ENCODE measurements around the gene RPL32.
"Not testable (repeated sequence)": the region's sequence is repeated elsewhere in the genome, so short reads cannot be mapped to it uniquely, and the experiment has no call there.

DNA sequence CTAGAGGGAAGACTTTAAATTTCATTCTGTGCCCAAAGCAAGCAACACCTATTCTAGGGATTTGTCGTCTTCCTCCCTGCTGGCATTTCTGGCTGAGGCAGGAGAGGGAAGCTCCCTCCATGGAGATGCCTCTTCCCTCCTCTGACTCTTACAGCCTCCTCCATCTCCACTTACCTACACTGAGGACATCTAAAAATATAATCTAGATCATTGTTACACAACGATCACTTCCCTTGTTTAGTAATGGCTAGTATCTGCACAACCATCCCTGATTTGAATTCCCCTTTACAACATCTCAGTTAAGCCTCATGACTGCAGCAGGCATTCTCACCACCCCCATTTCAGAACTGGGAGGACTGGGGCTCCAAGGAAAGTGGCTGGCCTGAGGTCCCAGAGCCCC lies 12.5 kb upstream of the RPL32 start:
- TF ChIP-seq, protein P1, sequence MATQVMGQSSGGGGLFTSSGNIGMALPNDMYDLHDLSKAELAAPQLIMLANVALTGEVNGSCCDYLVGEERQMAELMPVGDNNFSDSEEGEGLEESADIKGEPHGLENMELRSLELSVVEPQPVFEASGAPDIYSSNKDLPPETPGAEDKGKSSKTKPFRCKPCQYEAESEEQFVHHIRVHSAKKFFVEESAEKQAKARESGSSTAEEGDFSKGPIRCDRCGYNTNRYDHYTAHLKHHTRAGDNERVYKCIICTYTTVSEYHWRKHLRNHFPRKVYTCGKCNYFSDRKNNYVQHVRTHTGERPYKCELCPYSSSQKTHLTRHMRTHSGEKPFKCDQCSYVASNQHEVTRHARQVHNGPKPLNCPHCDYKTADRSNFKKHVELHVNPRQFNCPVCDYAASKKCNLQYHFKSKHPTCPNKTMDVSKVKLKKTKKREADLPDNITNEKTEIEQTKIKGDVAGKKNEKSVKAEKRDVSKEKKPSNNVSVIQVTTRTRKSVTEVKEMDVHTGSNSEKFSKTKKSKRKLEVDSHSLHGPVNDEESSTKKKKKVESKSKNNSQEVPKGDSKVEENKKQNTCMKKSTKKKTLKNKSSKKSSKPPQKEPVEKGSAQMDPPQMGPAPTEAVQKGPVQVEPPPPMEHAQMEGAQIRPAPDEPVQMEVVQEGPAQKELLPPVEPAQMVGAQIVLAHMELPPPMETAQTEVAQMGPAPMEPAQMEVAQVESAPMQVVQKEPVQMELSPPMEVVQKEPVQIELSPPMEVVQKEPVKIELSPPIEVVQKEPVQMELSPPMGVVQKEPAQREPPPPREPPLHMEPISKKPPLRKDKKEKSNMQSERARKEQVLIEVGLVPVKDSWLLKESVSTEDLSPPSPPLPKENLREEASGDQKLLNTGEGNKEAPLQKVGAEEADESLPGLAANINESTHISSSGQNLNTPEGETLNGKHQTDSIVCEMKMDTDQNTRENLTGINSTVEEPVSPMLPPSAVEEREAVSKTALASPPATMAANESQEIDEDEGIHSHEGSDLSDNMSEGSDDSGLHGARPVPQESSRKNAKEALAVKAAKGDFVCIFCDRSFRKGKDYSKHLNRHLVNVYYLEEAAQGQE (IDR thresholded peaks at IDR 0.05; ENCODE audit: low read depth, low read length) = not testable (repeated sequence)
- not testable (repeated sequence) for TF ChIP-seq TEAD4 (IDR thresholded peaks at IDR 0.05; ENCODE audit: borderline replicate concordance, insufficient read depth); SMC3 (IDR thresholded peaks at IDR 0.05; ENCODE audit: low read depth, low read length); POLR2AphosphoS5 (IDR thresholded peaks at IDR 0.05; ENCODE audit: low read depth, low read length); RXRA (IDR thresholded peaks at IDR 0.05; ENCODE audit: borderline replicate concordance, low read depth); SIN3A (IDR thresholded peaks at IDR 0.05; ENCODE audit: borderline replicate concordance, low read depth, low read length); EP300 (IDR thresholded peaks at IDR 0.05; ENCODE audit: borderline replicate concordance in 1 of 2, low read depth in 1 of 2, low read length in 1 of 2); CHD2 (IDR thresholded peaks at IDR 0.05; ENCODE audit: low read length, partially characterized antibody); YY1 (IDR thresholded peaks at IDR 0.05; ENCODE audit: low read depth)
- TF ChIP-seq, protein P2, sequence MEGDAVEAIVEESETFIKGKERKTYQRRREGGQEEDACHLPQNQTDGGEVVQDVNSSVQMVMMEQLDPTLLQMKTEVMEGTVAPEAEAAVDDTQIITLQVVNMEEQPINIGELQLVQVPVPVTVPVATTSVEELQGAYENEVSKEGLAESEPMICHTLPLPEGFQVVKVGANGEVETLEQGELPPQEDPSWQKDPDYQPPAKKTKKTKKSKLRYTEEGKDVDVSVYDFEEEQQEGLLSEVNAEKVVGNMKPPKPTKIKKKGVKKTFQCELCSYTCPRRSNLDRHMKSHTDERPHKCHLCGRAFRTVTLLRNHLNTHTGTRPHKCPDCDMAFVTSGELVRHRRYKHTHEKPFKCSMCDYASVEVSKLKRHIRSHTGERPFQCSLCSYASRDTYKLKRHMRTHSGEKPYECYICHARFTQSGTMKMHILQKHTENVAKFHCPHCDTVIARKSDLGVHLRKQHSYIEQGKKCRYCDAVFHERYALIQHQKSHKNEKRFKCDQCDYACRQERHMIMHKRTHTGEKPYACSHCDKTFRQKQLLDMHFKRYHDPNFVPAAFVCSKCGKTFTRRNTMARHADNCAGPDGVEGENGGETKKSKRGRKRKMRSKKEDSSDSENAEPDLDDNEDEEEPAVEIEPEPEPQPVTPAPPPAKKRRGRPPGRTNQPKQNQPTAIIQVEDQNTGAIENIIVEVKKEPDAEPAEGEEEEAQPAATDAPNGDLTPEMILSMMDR (IDR thresholded peaks at IDR 0.05) = not testable (repeated sequence)
- TF ChIP-seq, protein P3, sequence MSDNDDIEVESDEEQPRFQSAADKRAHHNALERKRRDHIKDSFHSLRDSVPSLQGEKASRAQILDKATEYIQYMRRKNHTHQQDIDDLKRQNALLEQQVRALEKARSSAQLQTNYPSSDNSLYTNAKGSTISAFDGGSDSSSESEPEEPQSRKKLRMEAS (IDR thresholded peaks at IDR 0.05; ENCODE audit: low read depth) = not testable (repeated sequence)

All from SK-N-SH (cell line).